CD4-positive, alpha-beta T cell (primary cell): ENCODE data around the gene ACADS. TPM values are rescaled to one million over a fixed set of nuclear protein-coding genes. Genes with fewer than 3 reads are reported as not detected.

Source experiments
- ATAC-seq: fragments of 200-7000 bp; cut with Tn5 transposase; one replicate; pipeline ENCODE4 v1.10.0; 2022; ENCODE audit warnings: mild to moderate bottlenecking; ENCODE audit not compliant: poor library complexity
- CTCF ChIA-PET: fragments of 350-600 bp; sonication (Branson Sonifier 250); formaldehyde crosslinking; loops from one replicate; lab custom pipeline; 2021; ENCODE audit warnings: antibody characterized with exemption, inconsistent platforms; lab: Charles Lee
- POLR2A ChIA-PET: fragments of 350-600 bp; sonication (Branson Sonifier 250); formaldehyde crosslinking; loops from one replicate; lab custom pipeline; 2021; ENCODE audit warnings: antibody characterized with exemption, inconsistent platforms; lab: Charles Lee
- DNase-seq, 14 experiments: peaks; one replicate each; pipeline ENCODE4 v3.0.0-alpha.2; 2013 to 2020; ENCODE audit warnings: mixed read lengths in 2 of 14
- H3K27ac ChIP-seq, 2 donors: one replicate each; pipeline versions ENCODE4 v1.5.1 to v1.7.0; 2013; ENCODE audit warnings: low read length in 2 of 2, low read depth in 1 of 2, mild to moderate bottlenecking in 1 of 2
- H3K27me3 ChIP-seq, 2 experiments: 1 replicate in 1 of 2; 2 replicates in 1 of 2; pipeline versions ENCODE4 v1.6.1 to v1.7.0; 2013; ENCODE audit warnings: low read length in 2 of 2, control low read depth in 1 of 2, mild to moderate bottlenecking in 1 of 2, moderate library complexity in 1 of 2; ENCODE audit not compliant: insufficient read depth in 2 of 2, control insufficient read depth in 1 of 2
- H3K36me3 ChIP-seq: one replicate; pipeline ENCODE4 v1.6.1; 2013; ENCODE audit warnings: low read length, control low read depth; ENCODE audit not compliant: insufficient read depth
- H3K4me1 ChIP-seq: one replicate; pipeline ENCODE4 v1.6.1; 2013; ENCODE audit warnings: low read length, control low read depth; ENCODE audit not compliant: insufficient read depth
- H3K4me3 ChIP-seq: one replicate; pipeline ENCODE4 v1.5.1; 2013; ENCODE audit warnings: mild to moderate bottlenecking, low read length, moderate library complexity
- H3K9me3 ChIP-seq, 2 experiments: 1 replicate in 1 of 2; 2 replicates in 1 of 2; pipeline versions ENCODE4 v1.6.1 to v1.7.0; 2013; ENCODE audit warnings: low read length in 2 of 2, mild to moderate bottlenecking in 2 of 2, control low read depth in 1 of 2, moderate library complexity in 1 of 2; ENCODE audit not compliant: control insufficient read depth in 1 of 2, insufficient read depth in 1 of 2
- H3K27ac Mint-ChIP-seq: one replicate; pipeline ENCODE4 v1.8.0; 2020; ENCODE audit warnings: mixed read lengths
- H3K27me3 Mint-ChIP-seq: one replicate; pipeline ENCODE4 v1.8.0; 2021; ENCODE audit warnings: mixed read lengths
- H3K36me3 Mint-ChIP-seq: one replicate; pipeline ENCODE4 v1.8.0; 2021; ENCODE audit warnings: low read depth, mixed read lengths
- H3K4me1 Mint-ChIP-seq: one replicate; pipeline ENCODE4 v1.8.0; 2021; ENCODE audit warnings: low read depth, mixed read lengths
- H3K4me3 Mint-ChIP-seq: one replicate; pipeline ENCODE4 v1.8.0; 2020; ENCODE audit warnings: mild to moderate bottlenecking, mixed read lengths
- H3K9me3 Mint-ChIP-seq: one replicate; pipeline ENCODE4 v1.8.0; 2020; ENCODE audit warnings: mixed read lengths
- CTCF ChIP-seq: fragments of 200-600 bp; IDR thresholded peaks from one replicate; pipeline ENCODE4 v1.8.0; 2022; ENCODE audit warnings: antibody characterized with exemption, mild to moderate bottlenecking
- intact Hi-C, 2 experiments: fragments of 100-400 bp; cut with DNase I in 1 of 2; cut with micrococcal nuclease in 1 of 2; formaldehyde crosslinking; loops; one replicate each; pipeline versions ENCODE4 v1.15.1 to v1.9.0; 2023 to 2025; cut with DNase I, micrococcal nuclease
- total RNA-seq, 174 experiments: library from RNA in 2 of 174; stranded (reverse) in 2 of 174; gene quantifications; one replicate each; pipeline ENCODE4 v1.2.3 and lab custom pipeline; 2021 to 2026

The ACADS gene
- total RNA-seq, 2 experiments from 2014 or later = 8.9 to 9.2 TPM

GRCh38 chr12:120719496-120720233, 6.0 kb upstream of the ACADS start:
- H3K36me3 Mint-ChIP-seq = peaks cover 77% of the 10 kb centered on the region
- no peaks in the 10 kb centered on the region for H3K9me3 Mint-ChIP-seq
- no peak overlapping the region for H3K4me3 Mint-ChIP-seq
- POLR2A ChIA-PET = no interaction called here
- peaks cover 68% of the 10 kb centered on the region for H3K36me3 ChIP-seq
- no peak for DNase-seq
- peaks cover 5% of the 10 kb centered on the region for H3K4me1 Mint-ChIP-seq
- no peak overlapping the region for H3K4me3 ChIP-seq
- TF ChIP-seq CTCF = no peak
- CTCF ChIA-PET = interaction anchor here (0.9 to 1.9 kb wide), 2 partner anchors 17 to 72 kb away, joined by 3 to 7 read pairs; no protein-coding TSS in a partner anchor
- H3K27me3 ChIP-seq = no peaks in the 10 kb centered on the region
- no peaks in the 10 kb centered on the region for H3K27me3 Mint-ChIP-seq
- no peak overlapping the region for H3K27ac Mint-ChIP-seq
- peaks cover under 1% of the 10 kb centered on the region for H3K4me1 ChIP-seq
- no peaks in the 10 kb centered on the region for H3K9me3 ChIP-seq
- ATAC-seq = no peak
- intact Hi-C loops = loop anchor here (10.0 kb wide), 4 partner anchors 255 to 395 kb away; partner anchors contain the start of genes HNF1A (in 1 of the 2), PLA2G1B (in 1 of the 2) and SRSF9 (in 1 of the 2)
- H3K27ac ChIP-seq = no peak overlapping the region

GRCh38 chr12:120720234-120720986, 5.2 kb upstream of the ACADS start:
- Histone ChIP-seq H3K4me1 (peaks cover 8% of the 10 kb centered on the region), H3K9me3 (no peaks in the 10 kb centered on the region), H3K36me3 (peaks cover 62% of the 10 kb centered on the region), H3K4me3 (no peak overlapping the region), H3K27ac (no peak overlapping the region), H3K27me3 (no peaks in the 10 kb centered on the region)
- Mint-ChIP-seq H3K4me3 (no peak overlapping the region), H3K4me1 (peaks cover 13% of the 10 kb centered on the region), H3K9me3 (no peaks in the 10 kb centered on the region), H3K27me3 (no peaks in the 10 kb centered on the region), H3K36me3 (peaks cover 71% of the 10 kb centered on the region), H3K27ac (no peak overlapping the region)
- ATAC-seq (no peak), DNase-seq (no peak)
- intact Hi-C loops = no loop called here
- POLR2A ChIA-PET = no interaction called here
- CTCF ChIA-PET = interaction anchor here (0.9 to 1.9 kb wide), 2 partner anchors 18 to 73 kb away, joined by 3 to 7 read pairs; no protein-coding TSS in a partner anchor
- no peak for TF ChIP-seq CTCF

- Mint-ChIP-seq H3K36me3 (peaks cover 68% of the 10 kb centered on the region), H3K9me3 (no peaks in the 10 kb centered on the region), H3K27me3 (no peaks in the 10 kb centered on the region), H3K4me3 (no peak overlapping the region), H3K27ac (no peak overlapping the region), H3K4me1 (peaks cover 17% of the 10 kb centered on the region)
- peaks cover 56% of the 10 kb centered on the region for H3K36me3 ChIP-seq
- H3K4me1 ChIP-seq = peaks cover 13% of the 10 kb centered on the region
- DNase-seq = no peak
- TF ChIP-seq CTCF = no peak
- intact Hi-C loops = no loop called here
- ChIA-PET POLR2A (no interaction called here), CTCF (interaction anchor here (1.9 kb wide), 1 partner anchor 74 kb away, joined by 7 read pairs; no protein-coding TSS in a partner anchor)
- no peak overlapping the region for H3K27ac ChIP-seq
- no peak overlapping the region for H3K4me3 ChIP-seq
- no peaks in the 10 kb centered on the region for H3K9me3 ChIP-seq
- no peak for ATAC-seq
- no peaks in the 10 kb centered on the region for H3K27me3 ChIP-seq
Measured at GRCh38 chr12:120720987-120721801, 4.4 kb upstream of the ACADS start.
